ENCODE data around the gene YES1. TPM values are rescaled to one million over a fixed set of nuclear protein-coding genes. Genes with fewer than 3 reads are reported as not detected.
A peak's percentile ranks its signal among the peaks of the same experiment; 100 is the strongest.

YES1 gene
- total RNA-seq, 2 donors from 2014 or later: 62.8 to 78.8 TPM

GRCh38 chr18:697800-698199, 114.2 kb downstream of the YES1 start:
- no peak overlapping the region for H3K9ac ChIP-seq (ENCODE audit: extremely low read depth, low read length, poor library complexity, severe bottlenecking)
- Mint-ChIP-seq H3K27me3 (ENCODE audit: insufficient read depth) (no peaks in the 10 kb centered on the region), H3K27ac (no peak overlapping the region), H3K4me3 (no peak overlapping the region), H3K9me3 (no peaks in the 10 kb centered on the region), H3K4me1 (peaks cover 1% of the 10 kb centered on the region), H3K36me3 (ENCODE audit: low read depth) (peaks cover 42% of the 10 kb centered on the region)
- H3K4me3 ChIP-seq (ENCODE audit: low read length): no peak overlapping the region
- H3K9me3 ChIP-seq (ENCODE audit: control insufficient read depth, low read length): no peaks in the 10 kb centered on the region
- peak; percentile 53 for DNase-seq
- H3K27me3 ChIP-seq (ENCODE audit: control insufficient read depth, insufficient read depth, low read length, poor library complexity, severe bottlenecking): no peaks in the 10 kb centered on the region
- WGBS, 2 experiments (ENCODE audit: insufficient coverage in 1 of 2, insufficient read length in 1 of 2): 88 to 95% methylated on average over 7 to 10 of the region's 10 CpGs
- no peak for TF ChIP-seq CTCF (conservative IDR thresholded peaks at IDR 0.05)
- peaks cover 25% of the 10 kb centered on the region for H3K36me3 ChIP-seq (ENCODE audit: control insufficient read depth, insufficient read depth, low read length)
- H3K4me1 ChIP-seq (ENCODE audit: control insufficient read depth, insufficient read depth, low read length): no peaks in the 10 kb centered on the region
- no peak overlapping the region for H3K27ac ChIP-seq (ENCODE audit: low read depth, low read length)

- 94% methylated on average over 2 to 4 of the region's 4 CpGs for WGBS, 2 experiments (ENCODE audit: insufficient coverage in 1 of 2, insufficient read length in 1 of 2)
- Mint-ChIP-seq H3K27me3 (ENCODE audit: insufficient read depth) (no peaks in the 10 kb centered on the region), H3K4me1 (no peaks in the 10 kb centered on the region), H3K36me3 (ENCODE audit: low read depth) (peaks cover 49% of the 10 kb centered on the region), H3K27ac (no peak overlapping the region), H3K9me3 (no peaks in the 10 kb centered on the region), H3K4me3 (no peak overlapping the region)
- Histone ChIP-seq H3K27me3 (ENCODE audit: control insufficient read depth, insufficient read depth, low read length, poor library complexity, severe bottlenecking) (no peaks in the 10 kb centered on the region), H3K27ac (ENCODE audit: low read depth, low read length) (no peak overlapping the region), H3K36me3 (ENCODE audit: control insufficient read depth, insufficient read depth, low read length) (peaks cover 29% of the 10 kb centered on the region), H3K4me3 (ENCODE audit: low read length) (no peak overlapping the region), H3K4me1 (ENCODE audit: control insufficient read depth, insufficient read depth, low read length) (no peaks in the 10 kb centered on the region), H3K9ac (ENCODE audit: extremely low read depth, low read length, poor library complexity, severe bottlenecking) (no peak overlapping the region), H3K9me3 (ENCODE audit: control insufficient read depth, low read length) (no peaks in the 10 kb centered on the region)
- TF ChIP-seq CTCF (conservative IDR thresholded peaks at IDR 0.05): no peak
- DNase-seq: no peak
These were observed 115.0 kb downstream of the YES1 start for GRCh38 chr18:697012-697411.

DNA sequence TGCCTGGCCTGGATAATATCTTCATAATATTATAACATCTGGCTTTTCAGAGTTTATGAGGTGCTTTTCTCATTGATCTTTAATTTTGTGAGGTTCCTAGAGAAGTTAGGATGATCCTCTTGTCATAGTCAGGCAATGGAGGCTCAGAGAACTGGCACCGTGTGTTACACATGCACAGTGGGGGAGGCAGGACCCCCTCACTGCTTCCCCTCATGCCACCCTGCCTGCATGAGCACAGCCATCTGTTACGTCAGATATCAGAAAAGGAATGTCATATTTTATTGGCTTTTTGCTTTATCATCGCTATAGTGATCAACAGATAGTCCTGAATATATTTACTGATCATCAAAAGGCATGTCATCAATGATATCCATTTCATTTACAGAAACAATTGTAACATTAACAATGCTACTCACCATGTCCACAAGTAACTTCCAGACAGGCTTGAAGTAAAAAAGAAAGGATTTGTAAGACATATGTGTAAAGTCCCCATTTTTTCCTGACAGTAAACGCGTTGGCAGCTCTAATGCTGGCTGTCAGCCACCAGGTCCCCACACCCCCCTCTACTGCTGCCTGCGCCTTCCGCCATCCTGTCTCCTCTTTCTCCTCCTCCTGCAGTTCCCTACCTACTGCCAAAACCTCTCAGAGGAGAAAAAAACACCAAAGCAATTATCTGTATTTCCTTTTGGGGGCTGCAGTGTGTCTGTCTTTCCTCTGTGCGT, 118.4 kb downstream of the YES1 start:
- Histone ChIP-seq H3K27ac (ENCODE audit: low read depth, low read length) (no peak overlapping the region), H3K9ac (ENCODE audit: extremely low read depth, low read length, poor library complexity, severe bottlenecking) (no peak overlapping the region), H3K9me3 (ENCODE audit: control insufficient read depth, low read length) (no peaks in the 10 kb centered on the region), H3K36me3 (ENCODE audit: control insufficient read depth, insufficient read depth, low read length) (peaks cover 39% of the 10 kb centered on the region), H3K4me3 (ENCODE audit: low read length) (no peak overlapping the region), H3K27me3 (ENCODE audit: control insufficient read depth, insufficient read depth, low read length, poor library complexity, severe bottlenecking) (no peaks in the 10 kb centered on the region), H3K4me1 (ENCODE audit: control insufficient read depth, insufficient read depth, low read length) (peaks cover 6% of the 10 kb centered on the region)
- Mint-ChIP-seq H3K27me3 (ENCODE audit: insufficient read depth) (no peaks in the 10 kb centered on the region), H3K9me3 (no peaks in the 10 kb centered on the region), H3K4me3 (no peak overlapping the region), H3K27ac (no peak overlapping the region), H3K36me3 (ENCODE audit: low read depth) (peaks cover 43% of the 10 kb centered on the region), H3K4me1 (peaks cover 6% of the 10 kb centered on the region)
- 74 to 88% methylated on average over 3 to 8 of the region's 8 CpGs for WGBS, 2 experiments (ENCODE audit: insufficient coverage in 1 of 2, insufficient read length in 1 of 2)
- no peak for TF ChIP-seq CTCF (conservative IDR thresholded peaks at IDR 0.05)
- DNase-seq: no peak

Measured in endodermal cell (in vitro differentiated cells).